Activated CD4-positive, alpha-beta T cell treated with anti-CD3 and anti-CD28 coated beads, Interleukin-2, amount 50 U/mL, for 24 hours (primary cell): ENCODE measurements around the gene TANGO2.

Experiments
- DNase-seq, 2 donors: peaks; one replicate each; pipeline ENCODE4 v3.0.0-alpha.2; 2020; ENCODE audit warnings: low read depth in 1 of 2, low spot score in 1 of 2

The TANGO2 gene

DNA sequence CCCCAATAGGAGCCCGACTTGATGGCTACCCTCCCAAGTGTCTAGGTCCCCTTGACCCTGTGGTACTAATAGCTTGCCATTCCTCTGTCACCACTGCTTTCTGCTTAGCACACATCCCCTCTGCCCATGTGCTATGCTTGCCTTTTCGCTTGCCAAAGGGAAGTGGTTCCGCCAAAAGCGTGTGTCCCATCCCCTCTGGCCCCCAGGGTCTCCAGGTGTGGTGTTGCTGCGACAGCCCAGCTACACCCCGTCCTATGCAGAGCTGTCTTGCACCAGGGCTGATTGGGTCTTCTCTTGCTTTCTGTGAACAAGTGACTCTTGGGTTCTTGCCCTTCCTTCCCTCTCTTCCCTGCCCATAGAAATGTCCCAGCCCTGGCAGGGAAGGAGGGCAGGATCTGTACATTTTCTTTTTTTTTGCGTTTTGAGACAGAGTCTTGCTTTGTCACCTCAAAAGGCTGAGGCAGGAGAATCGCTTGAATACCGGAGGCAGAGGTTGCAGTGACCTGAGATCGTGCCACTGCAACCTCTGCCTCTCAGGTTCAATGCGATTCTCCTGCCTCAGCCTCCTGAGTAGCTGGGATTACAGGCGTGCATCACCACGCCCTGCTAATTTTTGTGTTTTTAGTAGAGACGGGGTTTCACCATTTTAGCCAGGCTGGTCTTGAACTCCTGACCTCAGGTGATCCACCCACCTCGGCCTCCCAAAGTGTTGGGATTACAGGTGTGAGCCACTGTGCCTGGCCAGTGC lies 3.9 kb downstream of the TANGO2 start:
- DNase-seq = no peak

DNA sequence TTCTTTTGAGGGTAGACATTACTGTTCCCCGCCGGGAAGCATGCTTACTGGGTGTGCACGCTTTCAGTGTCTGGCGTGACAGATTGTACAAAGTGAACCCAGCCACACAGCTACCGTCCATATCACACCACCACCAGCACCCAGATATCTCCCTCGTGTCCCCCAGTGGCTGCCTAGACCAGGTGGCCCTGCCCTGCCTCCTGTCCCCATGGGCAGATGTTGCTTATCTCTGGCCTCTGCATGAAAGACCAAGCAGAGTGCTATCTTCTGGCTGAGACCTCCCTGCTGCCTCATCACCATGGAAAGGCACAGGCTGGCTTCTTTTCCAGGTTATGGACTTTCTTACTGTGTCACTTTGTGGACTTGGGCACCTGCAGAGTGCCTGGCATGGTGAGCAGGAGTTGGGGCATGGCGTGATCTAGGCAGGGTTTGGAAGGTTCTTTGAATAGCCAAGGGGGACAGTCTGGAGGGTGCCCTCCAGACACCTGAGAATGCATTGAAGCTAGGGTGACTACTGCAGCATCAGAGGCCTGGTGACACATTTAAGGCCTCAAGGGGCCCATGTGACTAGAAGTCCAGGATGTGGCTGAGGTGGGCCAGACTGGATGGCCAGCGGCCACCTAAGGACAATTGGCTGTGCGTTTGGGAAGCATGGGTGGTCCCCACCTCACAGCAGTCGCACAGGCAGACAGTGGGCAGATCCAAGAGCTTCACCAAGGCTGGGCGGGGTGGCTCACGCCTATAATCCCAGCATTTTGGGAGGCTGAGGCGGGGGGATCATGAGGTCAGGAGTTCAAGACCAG lies 4.7 kb downstream of the TANGO2 start:
- DNase-seq = no peak

DNA sequence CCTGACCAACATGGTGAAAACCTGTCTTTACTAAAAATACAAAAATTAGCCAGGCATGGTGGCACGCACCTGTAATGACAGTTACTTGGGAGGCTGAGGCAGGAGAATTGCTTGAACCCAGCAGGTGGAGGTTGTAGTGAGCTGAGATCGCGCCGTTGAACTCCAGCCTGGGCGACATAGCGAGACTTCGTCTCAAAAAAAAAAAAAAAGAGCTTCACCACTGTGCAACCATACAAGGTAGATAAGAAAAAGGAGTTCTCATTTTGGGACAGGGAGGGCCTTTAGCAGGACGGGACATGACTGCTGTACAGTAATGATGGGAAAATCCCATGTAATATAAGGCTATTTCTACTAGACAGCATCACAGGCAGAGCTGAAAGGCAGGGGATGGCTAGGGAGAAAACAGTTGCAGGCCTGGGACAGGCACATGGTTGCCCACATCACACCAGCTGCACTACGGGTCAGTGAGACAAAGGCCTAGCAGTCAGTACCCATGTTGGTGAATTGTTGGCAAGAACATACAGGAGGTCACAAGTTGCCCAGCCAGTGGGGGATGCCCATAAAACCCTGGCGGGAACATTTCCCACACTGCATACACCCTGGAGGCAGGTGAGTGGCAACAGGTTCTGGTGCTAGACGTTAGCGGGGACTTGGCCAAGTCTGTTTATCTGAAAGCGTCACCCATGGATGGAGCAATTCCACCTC lies 5.4 kb downstream of the TANGO2 start:
- no peak for DNase-seq

DNA sequence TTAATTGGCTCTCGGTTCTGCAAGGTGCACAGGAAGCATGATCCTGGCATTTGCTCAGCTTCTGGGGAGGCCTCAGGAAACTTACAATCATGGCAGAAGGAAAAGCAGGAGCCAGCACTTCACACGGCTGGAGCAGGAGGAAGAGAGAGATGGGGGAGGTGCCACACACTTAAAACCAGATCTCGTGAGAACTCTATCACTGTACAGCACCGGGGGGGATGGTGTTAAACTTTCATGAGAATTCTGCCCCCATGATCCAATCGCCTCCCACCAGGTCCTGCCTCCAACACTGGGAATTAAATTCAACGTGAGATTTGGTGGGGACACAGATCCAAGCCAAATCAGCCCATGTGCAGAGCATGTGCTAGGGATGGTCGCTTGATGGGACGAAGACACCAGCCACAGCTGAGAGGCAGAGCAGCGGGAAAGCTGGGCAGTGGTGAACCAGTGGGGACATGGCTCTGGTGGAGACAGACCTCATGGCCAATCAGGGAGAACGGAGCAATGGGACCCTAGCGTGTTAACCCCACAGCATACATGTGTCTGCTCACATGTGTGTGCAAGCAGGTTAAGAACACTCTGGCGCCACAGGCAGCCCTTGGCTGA lies 6.2 kb downstream of the TANGO2 start:
- no peak for DNase-seq

DNA sequence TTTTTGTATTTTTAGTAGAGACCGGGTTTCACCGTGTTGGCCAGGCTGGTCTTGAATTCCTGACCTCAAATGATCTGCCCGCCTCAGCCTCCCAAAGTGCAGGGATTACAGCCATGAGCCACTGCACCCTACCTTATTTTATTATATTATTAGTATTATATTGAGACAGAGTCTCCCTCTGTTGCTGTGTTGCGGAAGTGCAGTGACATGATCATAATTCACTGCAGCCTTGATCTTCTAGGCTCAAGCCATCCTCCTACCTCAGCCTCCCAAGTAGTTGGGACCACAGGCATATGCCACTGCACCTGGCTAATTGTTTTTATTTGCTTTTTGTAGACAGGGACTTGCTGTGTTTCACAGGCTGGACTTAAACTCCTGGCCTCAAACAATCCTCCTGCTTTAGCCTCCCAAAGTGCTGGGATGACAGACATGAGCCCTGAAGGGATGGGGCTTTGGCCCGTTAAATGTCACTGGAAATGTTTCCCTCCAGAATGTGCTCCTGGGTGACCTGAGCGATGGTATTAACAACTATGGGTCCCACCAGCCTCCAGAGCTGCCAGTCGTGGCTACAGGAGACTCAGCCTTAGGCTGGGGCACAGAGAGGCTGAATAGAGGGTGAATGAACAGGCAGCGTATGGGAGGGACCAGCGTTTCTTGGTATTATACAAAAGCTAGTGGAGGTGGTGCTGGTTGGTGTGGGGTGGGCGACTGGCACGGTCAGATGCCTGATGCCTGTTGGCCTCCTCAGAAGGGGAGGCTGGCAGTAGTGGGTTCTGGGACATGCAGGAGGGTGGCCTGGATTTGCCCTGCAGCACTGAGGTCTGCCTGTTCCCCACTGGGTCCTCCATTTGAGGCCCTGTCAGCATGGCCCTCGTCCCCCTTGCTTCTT lies 7.3 kb downstream of the TANGO2 start:
- DNase-seq = no peak

DNA sequence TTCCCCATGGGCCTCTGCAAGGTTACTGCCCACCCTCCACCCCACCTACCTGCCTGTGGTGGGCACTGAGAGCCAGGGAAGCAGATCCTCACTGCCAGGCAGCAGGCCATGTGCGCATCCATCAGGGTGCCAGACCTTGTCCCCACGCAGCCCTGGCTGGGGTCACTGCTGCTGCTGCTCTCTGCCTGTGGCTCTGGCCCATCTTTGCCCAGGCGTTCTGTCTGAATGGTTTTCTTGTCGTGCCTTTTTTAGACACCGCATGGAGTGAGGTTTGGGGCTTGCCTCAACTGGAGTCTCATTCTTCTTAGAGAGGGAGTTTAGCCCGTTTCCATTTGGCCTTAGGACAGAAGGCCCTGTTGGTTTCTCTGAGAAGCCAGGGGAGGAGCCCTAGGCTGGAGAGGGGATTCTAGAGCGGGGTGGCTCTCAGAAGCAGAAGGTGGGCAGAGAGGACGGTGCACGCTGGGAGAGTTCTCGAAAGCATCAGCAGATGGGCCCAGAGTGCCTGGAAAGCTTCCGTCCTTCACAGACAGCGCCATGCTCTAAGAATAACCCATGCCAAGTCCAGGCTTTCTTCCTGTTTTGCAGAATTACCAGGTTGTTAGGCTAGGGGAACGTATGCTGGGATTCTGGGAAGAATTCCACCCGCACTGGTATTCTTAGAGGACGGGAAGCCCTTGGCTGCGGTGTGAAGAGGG lies 8.1 kb downstream of the TANGO2 start:
- DNase-seq = no peak

DNA sequence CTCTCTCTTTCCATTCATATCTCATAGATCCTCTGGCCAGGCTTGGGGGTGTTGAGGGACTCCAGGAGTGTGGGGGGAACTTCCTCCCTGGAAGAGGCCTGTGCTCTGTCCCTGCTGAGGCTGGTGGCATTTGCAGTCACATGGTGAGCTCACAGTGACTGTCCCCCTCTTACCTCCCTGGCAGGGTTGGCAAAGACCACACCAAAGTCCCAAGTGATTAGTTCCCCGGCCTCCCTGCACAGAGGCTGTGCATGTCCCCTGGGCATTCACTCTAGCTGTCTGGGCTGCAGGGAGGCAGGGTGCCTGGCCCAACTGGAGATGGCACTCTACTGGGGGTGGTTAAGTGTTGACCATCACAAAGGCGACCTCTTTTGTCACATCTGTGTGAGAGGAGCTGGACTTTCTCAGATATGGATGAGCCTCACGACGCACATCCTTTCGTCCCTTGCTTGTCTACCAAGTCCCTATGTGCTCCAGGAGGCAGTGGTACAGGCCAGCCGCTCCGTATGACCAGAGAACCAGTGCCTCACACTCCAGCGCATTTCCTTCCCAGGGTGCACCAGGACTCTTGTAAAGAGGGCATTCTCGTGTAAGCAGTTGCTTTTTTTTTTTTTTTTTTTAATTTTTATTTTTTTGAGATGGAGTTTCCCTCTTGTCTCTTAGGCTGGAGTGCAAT lies 8.8 kb downstream of the TANGO2 start:
- no peak for DNase-seq

DNA sequence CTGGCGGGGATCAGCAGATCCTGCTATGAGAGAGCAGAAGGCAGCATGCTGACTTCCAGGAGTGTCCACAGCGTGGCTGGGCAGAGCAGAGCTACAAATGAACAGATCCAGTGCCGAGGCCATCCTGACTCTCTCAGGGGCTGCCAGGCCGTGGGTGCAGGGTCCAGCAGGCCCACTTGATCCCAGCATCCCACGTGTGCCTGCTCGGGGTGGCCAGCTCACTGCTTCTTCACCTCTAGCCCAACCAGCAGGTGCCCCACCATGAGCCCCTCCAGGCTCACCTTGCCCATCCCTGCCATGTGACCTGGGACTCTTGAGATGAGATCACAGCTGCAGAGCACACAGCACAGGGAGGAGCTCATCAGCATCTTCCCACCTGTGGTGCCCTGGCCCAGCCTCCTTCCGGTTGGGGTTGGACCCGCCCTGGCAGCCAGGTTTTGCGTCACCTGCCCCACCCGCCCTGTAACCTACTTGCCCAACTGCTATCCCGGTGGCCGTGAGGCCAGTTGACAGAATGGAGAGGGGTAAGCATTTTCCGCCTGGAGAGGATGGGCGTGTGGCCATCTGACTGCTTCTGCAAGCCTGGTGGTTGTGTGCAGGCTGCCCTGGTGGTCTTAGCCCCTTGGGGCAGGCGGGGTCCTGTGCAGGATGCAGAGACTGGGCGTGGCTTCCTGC lies 11.0 kb downstream of the TANGO2 start:
- DNase-seq = no peak

DNA sequence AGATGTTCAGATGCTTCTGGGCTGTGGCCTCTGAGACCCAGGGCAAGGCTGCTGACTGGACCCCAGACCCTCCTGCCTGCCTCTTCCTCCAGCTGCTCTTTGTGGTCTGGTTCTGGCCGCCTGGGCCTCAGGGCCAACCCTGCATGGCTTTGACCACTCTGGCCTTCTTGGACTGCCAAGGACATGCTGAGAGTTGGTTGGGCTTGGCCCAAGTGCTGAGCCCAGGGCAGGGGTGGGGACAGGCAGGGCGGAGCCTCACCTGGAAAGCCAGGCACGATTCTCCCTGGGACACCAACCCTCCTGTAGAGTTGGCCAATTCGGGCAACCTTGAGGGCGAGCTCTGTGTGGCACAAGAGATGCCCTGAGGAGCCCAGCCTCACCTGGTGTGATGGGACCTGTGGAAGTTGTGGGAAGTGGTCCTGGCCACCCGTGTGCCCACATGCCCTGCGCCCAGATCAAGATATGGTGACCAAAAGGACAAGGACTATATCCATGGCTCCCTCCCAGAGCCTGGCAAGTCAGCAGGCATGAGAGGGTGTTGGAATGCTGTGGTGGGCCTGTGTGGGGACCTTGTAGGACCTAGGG lies 11.6 kb downstream of the TANGO2 start:
- DNase-seq = no peak

DNA sequence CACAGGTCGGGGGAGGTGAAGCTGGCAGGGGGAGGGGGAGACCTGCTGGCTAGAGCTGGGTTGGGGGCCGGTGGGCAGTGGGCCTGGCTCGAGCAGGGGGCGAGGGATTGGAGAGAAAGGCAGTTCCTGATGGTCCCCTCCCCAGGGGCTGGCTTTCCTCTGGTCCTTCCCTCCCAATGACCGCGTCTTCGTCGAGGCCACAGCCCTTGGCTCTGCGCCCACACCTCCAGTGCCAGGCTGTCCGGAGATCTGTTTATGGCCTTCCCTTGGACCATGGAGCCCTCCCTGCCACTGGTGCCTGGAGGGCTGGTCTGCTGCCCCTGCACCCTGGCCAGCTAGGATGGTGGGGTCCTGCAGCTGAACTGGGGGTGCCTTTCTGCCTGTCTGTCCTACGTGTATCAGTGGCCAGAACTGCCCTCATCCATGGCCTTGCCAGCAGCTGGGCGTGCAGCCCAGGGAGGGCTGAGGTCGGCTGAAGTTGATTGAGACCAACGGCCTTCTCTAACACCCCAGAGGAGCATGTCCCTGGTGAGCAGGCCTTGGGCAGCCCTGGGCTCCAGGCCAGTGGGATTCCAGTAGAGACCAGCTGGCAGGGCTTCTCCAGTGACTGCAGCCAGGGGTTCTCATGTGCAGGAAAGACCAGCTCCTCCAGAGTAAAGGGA lies 12.3 kb downstream of the TANGO2 start:
- no peak for DNase-seq

DNA sequence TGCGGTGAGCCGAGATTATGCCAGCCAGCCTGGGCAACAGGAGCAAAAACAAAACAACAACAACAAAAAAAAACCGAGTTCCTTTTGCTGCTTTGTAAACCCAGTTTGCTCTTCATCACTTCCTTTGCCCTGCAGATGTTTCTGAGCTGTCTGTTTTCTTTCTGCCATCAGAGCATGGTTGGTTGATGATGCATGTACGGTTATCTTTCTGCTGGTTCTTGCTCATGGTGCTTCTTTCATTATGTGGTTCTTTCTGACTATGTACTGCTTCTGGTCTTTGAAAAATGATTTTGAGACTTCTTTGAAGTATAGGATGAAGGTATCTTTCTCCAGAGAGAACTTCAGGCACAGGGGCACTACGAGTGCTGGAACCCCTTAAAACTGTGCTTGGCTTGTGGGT lies 13.2 kb downstream of the TANGO2 start:
- DNase-seq = no peak

DNA sequence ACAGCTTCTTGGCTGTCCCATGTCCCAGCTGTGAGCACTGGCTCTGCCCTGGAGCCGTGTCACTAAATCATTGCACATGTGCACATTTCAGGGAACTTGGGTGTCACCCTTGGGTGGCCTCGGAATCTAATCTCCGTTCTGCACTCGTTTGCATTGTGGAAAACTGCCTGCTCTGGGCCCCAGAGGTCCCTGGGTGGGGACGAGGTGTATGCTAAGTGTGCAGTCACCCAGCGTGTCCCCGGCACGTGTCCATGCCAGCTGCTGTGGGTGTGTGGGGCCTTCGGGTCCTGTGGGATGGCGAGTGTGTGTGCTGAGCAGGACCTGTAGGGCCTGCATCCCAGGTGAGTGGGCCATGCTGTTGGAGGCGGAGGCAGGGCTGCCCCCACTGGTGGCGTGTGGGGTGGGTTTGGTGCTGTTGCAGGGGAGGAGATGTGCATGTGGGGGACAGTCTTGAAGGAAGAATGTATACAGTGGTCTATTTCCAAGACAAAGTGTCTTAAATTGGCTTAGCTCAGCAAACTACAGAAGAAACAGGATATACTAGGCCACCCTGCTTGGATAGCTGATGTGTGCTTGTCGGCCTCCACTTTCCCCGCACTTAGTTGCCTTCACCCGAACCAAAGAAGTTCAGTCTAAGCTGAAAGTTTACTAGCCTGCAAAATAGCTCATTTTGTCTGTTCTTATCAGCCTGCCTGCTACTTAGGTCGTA lies 14.6 kb downstream of the TANGO2 start:
- DNase-seq = no peak

DNA sequence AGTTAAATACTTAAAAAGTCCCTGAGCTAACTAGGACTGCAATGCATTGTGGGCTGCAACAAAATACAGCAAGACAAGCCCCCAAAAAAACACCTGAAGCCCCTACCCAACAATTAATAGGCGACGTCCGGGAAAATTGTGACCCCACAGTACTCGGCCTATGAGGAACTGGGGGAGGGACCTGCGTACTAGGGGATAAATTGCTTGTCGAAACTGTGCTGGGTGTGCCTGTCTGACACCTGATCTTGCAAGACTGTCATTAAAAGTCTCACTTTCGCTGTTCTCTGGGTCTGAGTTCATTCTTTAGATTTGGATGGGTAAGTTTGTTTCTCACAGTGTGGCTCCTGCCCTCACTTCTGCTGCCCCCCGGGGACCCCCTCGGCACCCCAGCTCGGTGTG lies 15.2 kb downstream of the TANGO2 start:
- no peak for DNase-seq

DNA sequence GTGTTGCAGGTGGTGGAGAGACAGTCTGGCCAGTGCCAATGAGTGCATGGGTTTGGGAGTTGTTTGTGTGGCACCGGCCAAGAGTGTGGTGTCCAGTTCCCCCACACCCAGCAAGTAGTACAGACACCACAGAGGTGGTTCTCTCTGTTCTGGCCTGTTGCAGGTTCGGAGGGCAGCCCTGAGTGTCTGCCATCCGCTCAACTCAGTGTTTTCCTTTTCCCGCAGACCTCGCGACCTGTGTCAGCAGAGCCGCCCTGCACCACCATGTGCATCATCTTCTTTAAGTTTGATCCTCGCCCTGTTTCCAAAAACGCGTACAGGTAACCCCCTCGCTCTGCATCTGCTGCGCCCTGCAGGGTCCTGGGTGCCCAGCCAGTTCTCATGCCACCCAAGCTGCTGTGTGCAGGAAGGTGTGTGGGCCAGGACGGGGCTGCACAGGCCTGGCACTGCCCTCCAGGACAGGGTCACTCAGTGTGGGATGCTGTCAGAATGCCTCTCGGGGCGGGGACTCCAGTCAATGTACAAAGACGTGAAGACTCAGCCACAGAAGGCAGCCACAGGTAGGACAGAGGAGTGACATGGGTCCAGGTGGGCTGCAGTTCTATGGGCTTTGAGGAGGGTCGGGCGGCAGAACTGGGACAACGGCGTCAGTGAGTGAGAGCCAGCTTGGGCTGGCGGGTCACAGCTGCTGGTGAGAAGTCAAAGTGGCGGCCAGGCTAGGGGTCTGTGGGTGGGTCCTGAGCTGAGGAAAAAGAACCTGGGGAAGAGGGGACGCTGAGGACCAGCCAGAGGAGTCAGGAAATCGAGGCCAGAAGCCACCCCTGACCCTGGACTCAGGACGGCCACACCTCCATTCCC lies 15.9 kb downstream of the TANGO2 start:
- no peak for DNase-seq

DNA sequence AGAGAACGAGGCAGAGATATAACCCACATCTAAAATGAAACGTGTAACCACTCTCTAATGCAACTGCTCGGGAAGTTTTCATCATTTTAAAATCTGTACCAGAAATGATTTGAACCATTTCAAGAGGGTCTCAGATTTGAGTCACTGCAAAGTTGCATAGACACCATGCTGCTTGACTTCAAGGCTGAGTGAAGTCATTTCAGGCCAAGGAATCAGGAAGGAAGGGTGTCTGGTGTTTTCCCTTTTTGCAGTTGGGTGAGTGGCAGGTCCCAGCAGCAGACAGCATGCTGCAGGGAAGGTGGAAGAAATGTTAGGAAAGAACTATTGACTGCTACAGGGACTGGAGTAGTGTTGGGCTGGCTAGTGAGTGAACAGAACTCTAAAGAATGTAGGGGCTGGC lies 16.5 kb downstream of the TANGO2 start:
- no peak for DNase-seq

DNA sequence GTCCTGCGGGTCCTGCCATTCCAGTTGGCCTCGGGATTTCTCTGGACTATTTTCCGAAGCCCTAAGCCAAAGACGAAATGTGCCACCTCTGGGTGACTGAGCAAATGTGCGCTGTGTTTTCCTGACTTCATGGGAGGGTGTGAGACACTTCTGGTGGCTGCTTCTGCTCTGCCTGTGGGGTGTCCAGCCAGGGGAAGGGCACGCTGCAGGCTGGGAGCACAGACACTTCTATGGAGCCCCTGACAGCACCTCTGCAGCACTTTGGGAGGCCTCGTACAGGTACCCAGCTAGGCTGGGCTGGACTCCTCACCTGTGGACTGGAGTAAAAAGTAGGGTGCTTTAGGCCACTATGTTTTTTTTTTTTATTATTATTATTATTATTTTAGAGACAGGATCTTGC lies 17.7 kb downstream of the TANGO2 start:
- DNase-seq = no peak
